ENCODE measurements around the gene USP31.
"Not testable (repeated sequence)": the region's sequence is repeated elsewhere in the genome, so short reads cannot be mapped to it uniquely, and the experiment has no call there.

USP31 gene

DNA sequence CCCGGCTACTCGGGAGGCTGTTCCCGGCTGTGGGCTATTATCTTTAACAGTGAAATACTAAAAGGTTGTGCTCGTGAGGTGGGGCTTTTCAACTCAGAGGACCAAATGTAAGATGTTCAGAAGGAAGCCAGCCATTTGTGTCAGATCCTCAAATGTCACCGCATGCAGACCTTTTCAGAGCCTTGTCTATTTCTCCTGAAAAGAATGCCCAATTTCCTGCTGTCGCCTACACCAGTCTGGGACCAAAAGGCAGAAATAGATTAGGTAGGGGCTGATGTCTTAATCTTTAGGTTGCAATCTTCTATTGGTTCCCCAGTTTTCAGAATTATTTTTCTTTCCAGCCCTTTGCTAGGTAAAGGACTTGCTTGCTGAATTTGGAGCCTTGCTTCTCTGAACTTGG is 8.9 kb upstream of the USP31 start:
- DNase-seq: no peak

DNA sequence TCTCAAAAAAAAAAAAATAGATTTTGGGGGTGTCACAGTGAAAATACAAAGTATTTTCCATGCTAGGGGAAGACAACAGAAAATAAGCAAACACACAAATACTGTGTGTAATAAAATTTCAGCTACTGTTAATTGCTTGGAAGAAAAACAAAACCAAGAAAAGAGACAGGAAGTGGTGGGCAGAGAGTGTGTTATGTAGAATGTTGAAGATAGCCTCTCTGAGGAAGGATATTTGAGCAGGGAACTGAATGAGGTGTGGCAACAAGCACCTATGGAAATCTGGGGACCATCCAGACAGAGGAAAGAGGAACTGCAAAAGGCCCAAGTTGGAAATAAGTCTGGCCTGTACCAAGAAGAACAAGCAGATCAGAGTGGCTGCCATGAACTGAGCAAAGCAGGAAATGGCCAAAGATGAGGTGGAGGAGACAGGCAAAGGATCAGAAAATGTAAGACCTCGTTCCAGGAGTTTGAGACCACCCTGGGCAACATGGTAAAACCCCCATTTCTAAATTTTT is 7.8 kb upstream of the USP31 start:
- no peak for DNase-seq

DNA sequence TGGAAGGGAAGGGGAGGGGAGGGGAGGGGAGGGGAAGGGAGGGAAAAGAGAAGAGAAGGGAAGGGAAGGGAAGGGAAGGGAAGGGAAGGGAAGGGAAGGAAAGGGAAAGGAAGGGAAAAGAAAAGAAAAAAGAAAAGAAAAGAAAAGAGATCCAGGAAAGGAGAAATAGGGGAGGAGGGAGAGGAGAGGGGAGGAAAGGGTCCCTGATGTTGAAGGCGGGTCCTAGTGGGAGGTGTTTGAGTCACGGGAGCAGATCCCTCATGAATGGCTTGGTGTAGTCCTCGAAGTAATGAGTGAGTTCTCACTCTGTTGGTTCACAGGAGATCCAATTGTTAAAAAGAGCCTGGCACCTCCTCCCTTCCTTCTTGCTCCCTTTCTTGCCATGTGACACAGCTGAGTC is 6.9 kb upstream of the USP31 start:
- DNase-seq: no peak

DNA sequence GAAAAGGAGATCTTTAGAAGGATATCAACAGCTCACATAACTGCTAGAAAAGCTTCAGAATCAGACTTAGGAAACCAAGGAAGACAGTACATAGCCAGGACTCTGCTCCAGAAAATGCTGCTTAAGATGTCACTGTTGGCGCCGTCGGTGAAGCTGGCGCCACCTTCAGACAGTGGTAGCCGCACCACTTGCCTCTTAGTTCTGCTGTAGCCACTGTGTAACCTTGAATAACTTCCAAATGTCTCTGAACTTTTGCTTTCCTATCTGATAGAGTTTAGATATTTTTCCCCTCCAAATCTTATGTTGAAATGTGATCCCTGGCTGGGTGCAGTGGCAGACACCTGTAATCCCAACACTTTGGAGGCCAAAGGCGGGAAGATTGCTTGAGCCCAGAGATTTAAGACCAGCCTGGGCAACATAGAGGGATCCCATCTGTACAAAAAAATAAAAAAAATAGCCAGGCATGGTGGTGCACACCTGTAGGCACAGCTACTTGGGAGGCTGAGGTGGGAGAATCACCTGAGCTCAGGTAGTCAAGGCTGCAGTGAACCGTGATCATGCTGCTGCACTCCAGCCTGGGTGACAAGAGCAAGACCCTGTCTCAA is 6.3 kb upstream of the USP31 start:
- no peak for DNase-seq

DNA sequence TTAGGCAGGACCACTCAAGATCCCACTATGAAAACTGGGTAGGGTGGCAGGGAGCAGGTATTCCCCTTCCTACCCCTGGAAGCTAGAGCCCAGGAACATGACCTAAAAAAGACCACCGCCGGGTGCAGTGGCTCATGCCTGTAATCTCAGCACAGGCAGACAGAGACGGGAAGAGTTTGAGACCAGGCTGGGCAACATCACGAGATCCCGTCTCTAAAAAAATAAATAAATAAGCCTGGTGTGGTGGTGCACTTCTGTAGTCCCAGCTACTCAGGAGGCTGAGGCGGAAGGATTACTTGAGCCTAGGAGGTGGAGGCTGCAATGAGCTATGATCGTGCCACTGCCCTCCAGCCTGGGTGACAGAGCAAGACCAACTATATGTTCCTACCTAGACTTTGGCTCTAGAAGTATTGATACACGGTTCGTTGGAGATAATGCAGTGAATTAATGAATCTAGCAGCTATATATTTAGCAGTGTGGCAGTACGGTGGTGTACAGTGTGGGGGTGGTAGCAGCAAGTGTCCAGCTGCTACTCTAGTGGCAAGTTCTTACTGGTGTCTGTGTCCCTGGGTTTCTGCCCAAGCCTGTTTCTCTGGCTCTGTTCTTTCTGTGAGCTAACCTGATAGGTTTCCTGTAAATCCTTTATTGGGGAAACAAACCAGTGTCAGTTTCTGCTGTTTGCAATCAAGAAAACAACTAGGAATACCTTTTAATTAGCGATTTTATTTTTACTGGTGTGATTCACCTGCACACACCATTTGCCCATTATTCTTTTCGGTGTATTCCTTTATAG is 3.3 kb upstream of the USP31 start:
- DNase-seq: no peak

DNA sequence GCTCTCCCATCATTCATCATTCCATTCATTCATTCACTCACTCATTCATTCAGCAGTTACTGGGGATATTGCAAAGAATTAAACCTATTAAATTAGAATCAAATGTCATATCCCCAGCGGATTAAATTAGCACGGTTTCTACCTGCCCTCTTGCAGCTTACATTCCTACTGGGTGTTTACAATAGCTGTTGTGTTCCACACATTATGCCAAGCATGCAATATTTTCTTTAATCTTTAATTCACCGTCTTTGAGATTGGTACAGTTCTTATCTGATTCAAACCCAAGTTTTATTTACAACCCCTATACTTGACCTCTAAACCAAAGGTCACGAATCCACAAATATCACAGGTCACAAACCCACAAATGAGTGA is 727 bp upstream of the USP31 start:
- DNase-seq: no peak

DNA sequence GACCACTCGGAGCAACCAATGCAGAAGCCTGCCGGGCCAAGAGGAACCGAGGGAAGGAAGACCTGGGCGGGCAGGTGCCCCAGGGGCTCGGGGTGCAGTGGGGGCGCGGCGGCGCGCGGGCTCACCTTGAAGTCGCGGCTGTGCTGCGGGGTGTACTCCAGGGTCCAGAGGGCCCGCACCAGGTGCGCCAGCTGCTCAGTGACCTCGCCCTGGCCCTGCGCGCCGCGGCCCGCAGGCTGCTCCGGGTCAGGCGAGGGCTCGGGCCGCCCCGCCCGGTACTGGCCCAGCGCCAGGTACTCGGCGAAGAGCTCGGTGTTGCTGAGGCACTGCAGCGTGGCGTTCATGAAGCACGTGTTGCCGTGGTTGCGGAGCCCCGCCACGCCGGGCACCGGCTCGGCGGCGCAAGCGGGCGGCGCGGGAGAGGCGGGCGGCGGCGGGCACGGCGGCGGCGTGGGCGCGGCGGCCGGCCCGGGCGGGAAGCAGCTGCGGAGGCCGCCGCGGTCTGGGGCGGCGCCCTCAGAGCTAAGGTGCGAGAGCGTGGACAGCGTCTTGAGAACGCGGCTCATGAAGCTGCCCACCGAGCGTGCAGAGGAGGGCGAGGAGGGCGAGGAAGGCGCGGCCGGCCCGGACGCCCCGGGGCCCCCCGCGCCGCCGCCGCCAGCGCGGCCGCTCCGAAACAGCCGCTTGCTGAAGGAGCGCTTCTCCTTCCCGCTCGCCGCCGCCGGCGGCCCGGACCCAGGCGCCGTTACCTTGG is 562 bp downstream of the USP31 start:
- peak; percentile 19 for DNase-seq

DNA sequence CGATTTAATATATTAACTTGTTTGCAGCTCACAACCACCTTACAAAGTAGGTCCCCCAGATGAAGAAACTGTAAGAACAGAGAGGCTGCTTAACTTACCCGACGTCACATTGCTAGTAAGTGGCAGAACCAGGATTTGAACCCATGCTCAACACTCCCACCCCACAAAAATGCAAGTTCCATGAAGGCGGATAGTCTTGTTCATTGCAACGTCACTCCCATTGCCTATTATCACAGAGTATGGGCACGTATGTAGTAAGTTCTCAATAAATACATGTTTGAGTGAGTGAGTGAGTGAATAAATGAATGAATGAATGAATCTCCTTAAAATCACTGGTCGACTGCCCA is 1.1 kb downstream of the USP31 start:
- no peak for DNase-seq

DNA sequence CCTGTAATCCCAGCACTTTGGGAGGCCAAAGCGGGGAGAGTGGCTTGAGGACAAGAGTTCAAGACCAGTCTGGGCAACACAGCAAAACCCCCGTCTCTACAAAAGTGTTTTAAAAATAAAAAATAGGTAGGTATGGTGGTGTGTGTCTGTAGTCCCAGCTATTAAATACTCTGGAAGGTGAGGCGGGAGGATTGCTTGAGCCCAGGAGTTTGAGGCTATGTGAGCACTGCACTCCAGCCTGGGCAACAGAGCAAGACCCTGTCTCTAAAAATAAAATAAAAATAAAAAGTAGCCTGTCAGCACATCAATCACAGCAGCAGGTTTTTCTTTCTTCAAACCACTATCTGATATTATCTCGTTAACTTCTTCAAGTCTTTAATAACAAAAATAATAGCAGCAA is 1.6 kb downstream of the USP31 start:
- no peak for DNase-seq

DNA sequence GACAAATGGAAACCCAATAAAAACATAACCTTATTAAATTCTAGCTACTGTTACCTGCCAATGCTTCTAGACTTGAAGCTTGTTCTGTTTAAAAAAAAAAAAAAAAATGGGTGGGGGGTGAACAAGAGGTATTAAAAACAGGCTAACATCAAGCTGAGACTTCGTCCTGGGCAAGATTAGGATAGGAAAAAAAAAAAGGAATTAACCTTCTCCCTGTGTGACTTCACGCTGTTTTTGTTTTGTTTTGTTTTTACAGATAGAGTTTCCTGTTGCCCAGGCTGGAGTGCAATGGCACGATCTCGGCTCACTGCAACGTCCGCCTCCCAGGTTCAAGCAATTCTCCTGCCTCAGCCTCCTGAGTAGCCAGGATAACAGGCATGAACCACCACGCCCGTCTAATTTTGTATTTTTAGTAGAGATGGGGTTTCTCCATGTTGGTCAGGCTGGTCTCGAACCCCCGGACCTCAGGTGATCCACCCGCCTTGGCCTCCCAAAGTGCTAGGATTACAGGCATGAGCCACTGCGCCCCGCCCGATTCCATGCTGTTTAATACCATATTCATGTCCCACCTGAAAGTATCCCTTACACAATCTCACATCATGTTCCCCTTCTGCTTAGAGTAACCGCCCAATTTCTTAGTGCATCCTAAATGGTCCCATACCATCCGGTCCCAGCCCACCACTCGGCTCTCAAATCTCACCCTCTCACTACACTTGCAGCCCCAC is 2.2 kb downstream of the USP31 start:
- no peak for DNase-seq

DNA sequence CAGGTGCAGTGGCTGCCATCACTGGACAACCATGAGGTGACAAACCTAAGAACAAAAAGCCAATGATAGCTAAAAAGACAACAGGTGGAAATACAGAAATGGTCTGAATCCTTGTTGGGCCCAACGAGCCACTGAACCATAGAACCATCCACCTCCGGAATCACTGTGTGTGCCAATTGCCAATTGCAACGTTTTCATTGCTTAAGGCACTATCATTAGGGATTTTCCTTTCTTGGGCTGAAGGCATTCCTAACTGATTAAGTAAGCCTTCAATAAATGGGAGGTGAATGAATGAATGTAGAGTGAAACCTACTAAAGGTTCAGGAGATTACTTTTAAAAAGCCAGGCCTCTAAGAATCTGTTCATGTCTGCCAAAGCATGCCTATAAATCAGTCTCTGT is 3.6 kb downstream of the USP31 start:
- no peak for DNase-seq

DNA sequence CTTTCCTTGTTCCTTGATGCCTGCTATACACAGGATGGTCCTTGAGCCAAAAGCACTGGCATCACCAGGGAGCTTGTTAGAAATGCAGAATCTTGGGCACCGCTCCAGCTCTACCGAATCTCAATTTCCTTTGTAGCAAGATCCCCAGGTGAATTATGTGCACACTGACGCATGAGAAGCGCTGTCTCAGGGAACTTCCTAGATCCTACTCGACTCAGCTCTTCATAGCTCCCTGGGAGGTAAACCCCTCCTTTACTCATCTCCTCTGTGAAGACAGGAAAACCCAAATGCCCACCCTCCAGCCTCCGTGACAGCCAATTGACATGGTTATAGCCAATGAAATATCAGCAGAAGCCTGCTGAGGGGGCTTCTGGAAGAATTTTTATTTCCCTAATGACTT is 4.1 kb downstream of the USP31 start:
- peak; percentile 23 for DNase-seq

DNA sequence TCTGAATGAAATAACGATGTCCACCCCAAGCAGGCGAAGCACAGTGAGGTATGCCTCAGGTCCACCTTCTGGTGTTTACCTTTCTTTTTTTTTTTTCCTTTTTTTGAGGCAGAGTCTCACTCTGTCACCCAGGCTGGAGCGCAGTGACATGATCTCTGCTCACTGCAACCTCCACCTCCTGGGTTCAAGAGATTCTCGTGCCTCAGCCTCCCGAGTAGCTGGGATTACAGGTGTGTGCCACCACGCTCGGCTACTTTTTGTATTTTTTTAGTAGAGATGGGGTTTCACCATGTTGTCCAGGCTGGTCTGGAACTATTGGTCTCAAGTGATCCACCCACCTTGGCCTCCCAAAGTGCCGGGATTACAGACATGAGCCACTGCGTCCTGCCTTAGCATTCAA is 4.9 kb downstream of the USP31 start:
- DNase-seq: not testable (repeated sequence)

DNA sequence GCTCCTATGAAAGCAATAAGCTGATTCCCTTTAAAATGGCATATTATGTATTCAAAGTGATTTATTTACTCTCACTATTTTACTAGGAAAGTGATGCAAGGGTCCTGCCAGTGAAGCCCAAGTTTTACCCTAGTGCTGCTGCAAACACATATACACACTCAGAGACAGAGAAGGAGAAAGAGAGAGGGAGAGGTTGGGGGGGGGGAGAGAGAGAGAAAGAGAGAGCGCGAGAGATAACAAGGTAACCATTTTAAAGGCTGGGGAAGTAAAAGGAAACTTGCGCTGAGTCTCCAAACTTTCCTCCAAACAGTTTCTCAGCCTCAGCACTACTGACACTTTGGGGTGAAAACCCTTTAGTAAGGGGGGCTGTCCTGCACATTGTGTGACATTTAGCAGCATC is 5.9 kb downstream of the USP31 start:
- DNase-seq: no peak

DNA sequence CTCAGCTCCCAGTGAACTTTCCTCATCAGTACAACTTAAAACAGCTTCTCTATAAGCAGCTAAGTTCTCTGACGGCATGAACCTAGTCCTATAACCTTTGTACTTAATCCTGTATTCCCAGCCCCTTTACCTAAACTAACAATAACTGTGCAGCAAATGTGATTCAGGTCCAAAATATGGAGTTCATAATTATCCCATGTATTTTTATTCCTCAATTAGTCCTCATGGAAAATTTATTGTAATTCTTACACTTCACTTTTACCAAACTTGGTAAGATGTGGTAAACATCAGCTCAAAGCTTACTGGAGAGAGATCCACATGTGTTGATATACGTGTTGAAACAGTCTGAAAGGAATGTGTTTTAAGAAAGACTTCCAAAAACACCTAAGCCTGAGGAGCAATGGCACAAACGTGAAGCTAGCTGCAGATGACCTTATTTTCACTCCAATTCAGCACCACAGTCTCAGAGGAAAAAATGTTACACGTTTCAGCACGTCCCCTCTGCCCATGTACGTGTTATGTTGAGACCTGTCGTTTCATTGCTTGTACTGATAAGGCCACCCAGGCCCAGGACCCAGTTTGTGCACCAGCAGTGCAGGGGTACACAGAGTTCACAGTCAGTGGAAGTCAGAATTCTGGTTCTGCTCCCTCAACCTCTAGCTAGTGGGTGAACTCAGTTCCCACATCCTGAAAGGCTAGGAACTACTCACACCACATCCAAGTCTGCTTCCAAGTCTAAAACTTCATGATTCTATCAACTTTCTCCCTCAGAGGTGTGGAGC is 7.1 kb downstream of the USP31 start:
- no peak for DNase-seq

DNA sequence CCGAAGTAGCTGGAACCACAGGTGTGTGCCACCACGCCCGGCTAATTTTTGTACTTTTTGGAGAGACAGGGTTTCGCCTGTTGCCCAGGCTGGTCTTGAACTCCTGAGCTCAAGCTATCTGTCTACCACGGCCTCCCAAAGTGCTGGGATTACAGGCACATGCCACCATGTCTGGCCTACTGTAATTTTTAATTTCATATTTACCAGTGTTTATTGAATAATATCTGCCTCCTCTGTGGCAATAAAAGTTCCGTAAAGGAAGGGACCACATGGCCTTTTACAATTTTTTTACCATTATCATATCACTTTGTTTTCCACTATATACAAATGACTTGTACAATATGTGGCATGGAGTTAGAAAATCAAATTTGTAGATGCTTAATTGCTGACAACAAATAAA is 7.8 kb downstream of the USP31 start:
- DNase-seq: no peak

DNA sequence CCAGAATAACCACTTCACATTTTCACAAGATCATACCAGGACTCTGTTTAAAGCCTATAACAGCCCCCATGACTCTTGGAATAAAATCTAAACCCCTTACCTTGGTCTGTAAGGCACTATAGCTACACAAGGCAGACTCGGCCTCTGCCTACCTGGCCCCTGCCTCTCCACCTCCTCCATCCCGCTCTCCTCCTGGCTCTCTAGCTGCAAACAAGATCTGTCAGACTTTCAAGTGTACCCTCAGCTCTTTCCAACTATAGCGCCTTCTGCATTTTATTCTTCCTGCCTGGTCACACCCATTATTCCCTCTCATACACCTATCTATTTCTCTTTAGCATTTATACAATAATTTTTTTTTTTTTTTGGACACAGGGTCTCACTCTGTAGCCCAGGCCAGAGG is 8.2 kb downstream of the USP31 start:
- no peak for DNase-seq

DNA sequence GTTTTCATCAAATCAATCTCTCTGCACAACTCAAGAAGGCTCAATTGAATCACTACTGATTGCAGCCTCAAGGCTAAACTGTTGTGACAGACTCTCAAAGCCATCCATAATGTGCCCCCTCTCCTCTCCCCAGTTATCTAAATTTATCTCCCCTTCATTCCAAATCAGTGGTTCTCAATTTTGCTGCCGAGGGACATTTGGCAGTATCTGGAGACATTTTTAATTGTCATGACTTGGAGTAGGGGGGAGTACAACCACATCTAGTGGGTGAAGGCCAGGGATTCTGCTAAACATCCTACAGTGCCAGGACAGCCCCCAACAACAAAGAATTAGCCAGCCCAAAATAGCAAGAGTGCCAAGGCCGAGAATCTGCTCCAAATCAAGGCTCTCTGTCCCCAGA is 9.1 kb downstream of the USP31 start:
- DNase-seq: no peak

DNA sequence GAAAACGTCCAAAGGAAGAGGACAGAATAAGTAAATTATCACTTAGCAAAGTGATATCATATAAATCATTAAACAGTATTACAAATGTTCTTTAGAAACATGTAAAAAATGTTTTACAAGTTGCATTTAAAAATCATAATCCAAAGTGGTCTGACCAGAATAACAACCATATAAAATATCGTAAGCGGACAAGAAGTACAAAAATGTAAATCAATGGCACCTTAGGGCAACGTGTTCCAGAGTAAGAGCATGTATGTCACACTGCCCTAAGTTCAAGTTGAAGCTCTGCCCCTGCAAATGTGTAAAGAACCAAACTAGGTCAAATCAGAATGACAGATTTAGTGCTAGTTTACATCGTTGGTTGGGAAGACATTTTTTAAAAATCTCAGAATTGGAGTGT is 11.4 kb downstream of the USP31 start:
- DNase-seq: no peak

DNA sequence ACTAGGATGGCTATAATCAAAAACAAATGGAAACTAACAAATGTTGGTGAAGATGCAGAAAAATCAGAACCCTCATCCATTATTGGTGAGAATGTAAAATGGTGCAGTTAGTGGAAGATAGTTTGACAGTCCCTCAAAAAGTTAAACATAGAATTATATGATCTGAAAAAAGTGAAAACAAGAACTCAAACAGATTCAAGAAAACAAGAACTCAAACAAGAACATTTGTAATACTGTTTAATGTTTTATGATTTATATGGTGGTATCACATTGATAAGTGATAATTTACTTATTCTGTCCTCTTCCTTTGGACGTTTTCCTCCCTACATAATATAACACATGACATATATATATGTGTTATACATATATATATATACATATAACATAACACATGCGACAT is 12.0 kb downstream of the USP31 start:
- DNase-seq: no peak

DNA sequence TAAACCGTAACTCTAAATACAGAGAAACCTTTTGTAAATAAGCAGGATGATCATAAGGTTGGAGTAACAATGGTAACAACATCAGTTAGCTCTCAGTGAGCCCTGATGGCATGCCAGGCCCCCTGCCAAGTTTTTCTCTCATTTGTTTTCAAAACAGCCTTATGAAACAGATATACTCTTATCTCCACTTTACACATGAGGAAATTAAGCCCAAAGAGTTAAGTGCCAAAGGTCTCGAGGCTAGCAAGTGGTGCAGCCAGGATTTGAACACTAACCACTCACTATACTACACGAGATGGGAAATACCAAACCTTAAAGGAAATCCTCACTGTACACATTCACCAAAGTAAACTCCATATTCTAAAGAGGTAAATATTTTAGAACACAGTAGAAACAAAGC is 15.0 kb downstream of the USP31 start:
- DNase-seq: peak; percentile 57

DNA sequence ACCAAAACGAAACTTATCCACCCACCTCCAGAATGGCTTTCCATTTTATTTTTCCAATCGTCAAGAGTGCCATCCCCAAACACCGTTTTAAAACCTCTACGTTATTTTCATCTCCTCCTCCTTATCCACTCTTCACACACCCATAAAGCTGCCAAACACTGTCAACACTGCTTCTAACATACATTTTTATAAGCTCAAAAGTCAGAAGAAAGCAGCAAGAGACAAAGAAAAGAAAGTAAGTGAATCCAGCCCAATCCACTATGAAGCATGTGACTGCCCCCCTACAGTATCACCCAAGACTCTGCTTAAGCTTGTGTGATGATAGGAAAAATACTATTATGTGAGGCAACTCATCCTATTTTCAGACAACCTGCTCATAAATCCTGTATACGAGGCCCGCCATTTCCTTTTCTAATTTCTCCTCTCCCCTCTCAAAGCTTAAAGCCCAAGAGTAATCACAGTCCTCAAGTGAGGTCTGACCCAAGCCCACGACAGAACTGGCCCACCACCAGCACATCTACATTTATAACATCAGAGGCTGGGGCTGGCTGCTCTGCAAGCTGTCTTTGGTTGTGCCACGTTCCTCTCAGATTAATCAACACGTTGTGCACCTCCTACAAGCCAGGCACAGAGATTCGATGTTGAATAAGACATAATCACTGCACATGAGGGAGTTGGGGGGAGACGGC is 16.3 kb downstream of the USP31 start:
- no peak for DNase-seq
